GM18873 (cell line): ENCODE measurements around the gene DHRS3.
"Not testable (repeated sequence)": the region's sequence is repeated elsewhere in the genome, so short reads cannot be mapped to it uniquely, and the experiment has no call there.

ENCODE experiments used
- ATAC-seq: cut with Tn5 transposase; IDR thresholded peaks from one replicate; pipeline ENCODE4 v1.9.1; 2021; ENCODE audit warnings: mild to moderate bottlenecking, moderate library complexity, moderate number of reproducible peaks; ENCODE audit not compliant: unreplicated experiment, low FRiP score

The DHRS3 gene, protein sequence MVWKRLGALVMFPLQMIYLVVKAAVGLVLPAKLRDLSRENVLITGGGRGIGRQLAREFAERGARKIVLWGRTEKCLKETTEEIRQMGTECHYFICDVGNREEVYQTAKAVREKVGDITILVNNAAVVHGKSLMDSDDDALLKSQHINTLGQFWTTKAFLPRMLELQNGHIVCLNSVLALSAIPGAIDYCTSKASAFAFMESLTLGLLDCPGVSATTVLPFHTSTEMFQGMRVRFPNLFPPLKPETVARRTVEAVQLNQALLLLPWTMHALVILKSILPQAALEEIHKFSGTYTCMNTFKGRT

DNA sequence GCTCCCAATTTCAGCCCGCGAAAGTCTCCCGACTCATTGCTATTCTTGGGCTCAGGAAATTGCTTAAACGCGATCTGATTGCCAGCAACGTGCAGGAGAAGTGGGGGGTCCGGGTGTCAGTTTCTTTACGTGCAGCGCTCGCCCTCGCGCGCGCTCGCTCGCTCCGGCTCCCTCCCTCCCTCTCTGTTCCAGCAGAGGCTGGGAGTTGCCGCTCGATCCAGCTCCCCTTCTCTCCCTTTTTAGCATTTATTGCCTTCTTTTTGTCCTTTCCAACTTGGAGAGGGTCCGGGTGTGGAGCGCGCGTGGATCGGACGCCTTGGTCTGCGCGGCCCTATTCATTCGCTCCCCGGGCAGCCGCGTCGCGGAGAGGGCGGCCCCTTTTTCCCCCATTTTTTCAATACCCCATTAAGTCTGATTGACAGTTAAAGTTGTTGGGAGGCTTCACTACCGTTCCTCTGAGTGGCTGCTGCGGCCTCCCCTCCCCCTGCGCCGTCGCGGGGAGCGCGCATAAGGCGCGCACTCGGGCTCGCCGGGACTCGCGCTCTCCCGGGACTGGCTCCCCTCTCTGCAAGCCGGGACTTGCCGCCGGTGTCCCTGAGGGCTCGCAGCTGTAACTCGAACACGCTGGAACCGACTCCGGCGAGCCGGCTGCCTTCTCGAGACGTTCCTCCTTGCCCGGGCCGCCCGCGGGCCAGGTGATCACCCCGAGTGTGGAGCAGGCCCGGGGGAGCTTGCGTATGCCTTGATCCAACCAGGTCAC, at the start of gene DHRS3:
Gene DHRS3, minus strand, starts transcription at position 310 of the 760 bp plus-strand sequence. CDS start 862 bp downstream, outside the sequence.
- ATAC-seq = no peak

DNA sequence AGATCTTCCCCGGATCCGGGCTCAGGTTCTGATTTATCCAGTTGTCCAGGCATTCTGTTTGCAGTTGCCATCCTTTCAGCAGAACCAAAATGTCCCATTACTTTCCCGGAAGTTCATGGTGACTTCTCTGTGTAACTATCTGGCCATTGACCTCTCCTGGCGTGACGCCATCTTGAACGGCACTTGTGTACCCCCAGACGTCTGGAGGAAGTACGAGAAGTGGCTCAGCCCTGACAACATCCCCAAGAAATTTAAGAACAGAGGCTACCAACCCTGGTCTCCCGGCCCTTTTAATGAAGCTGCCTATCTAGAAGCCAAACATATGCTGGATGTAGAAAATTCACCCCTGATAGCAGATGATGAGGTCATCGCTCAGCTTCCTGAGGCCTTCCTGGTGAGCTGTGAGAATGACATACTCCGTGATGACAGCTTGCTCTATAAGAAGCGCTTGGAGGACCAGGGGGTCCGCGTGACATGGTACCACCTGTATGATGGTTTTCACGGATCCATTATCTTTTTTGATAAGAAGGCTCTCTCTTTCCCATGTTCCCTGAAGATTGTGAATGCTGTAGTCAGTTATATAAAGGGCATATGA, 48.2 kb upstream of the DHRS3 start:
- no peak for ATAC-seq

DNA sequence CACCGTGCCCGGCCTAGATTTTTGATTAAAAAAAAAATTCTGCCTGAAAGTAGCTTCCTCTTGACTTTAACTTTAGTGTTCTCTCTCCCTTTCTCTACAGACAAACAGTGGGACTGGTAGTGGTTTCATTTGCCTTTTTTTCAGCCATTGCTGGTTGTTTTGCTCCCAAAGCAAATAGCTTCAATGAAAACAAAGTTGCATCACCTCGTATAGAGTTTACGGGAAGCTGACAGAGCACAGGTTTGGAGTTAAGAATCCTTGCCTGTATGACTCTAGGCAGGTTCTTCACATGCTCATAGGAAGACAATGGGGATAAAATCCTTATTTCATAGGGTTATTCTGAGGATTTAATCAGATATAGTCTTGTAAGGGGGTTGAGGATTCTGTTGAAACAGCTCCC, 47.5 kb upstream of the DHRS3 start:
- ATAC-seq = no peak

DNA sequence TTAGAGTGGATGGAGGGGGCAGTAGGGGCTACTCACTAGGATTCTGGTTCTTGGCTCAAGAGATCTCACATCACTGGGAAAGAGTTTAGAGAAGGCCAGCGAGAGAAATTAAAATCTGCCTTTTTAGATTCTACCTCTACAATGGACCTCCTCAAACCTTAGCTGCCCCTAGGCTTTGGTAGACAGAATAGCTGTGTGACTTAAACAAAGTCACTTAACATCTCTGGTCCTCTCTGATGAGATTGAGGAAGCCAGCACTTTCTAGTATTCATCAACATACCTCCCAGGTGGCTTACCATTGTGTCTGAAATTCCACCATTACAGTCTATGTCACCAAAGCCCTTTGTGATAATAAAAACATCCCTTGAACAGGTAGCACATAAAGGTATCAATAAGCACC, 44.5 kb upstream of the DHRS3 start:
- no peak for ATAC-seq

DNA sequence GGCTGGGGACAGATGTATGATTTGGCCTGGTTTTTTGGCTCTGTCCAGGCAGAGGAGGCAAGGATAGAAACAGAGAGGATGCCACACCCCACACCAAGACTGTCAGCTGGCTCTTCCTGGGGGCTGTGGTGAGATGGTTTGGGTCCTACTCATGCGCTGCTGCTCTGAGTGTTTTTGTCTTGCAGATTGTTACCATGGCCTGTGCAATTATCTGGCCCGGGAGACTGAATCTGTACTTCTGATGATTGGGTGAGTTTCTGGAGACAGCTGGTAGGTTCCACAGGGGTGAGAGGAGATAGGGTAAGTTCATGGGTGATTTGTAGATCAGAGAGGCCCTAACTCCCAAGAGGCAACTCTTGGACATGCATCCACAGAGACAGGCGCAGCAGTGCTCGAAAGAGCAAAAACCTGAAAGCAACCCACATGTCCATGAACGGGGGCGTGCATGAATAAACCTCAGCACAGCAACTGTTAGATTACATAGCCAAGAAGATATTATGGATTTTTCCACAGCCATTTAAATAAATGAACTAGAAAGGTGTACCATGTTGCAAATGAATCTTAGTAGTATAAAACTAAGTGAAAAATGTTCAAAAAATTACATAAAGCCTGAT, 43.7 kb upstream of the DHRS3 start:
- ATAC-seq = no peak

DNA sequence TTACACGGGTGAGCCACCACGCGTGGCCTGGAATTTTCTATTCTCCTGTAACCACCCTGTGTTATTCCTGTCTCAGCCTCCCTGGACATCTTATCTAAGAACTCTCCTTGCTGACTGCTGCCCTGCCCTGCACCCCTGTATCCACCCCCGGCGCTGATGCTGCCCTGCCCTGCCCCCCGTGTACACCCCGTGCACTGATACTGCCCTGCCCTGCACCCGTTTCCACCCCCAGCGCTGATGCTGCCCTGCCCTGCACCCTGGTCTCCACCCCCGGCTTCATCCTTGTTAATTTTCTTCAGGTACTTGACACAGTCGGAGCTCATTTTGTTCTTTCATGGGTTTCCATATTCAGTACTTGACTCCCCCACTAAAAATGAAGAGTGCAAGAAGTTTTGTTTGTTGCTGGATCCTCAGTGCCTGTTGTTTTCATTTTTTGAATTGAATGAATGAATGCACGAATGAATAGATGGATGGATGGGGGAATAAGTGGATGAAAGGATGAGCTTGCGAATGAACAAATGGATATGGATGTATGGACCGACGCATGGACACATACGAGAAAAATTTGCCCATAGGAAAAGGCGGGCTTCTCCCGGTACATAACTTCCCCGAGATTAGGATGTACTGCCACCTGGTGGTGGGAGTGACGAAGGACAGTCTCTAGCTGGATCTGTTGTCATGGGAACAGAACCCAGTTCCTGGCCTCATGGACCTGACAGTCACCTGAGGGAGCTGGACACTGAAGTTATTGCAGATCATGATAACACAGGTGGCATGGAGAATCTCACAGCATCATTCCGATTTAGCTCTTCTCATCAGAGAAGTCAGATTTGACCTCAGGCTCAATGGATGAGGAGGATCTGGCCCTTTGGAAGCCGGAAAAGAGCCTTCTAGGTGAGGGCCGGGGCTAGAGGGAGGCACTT, 40.8 kb upstream of the DHRS3 start:
- no peak for ATAC-seq

DNA sequence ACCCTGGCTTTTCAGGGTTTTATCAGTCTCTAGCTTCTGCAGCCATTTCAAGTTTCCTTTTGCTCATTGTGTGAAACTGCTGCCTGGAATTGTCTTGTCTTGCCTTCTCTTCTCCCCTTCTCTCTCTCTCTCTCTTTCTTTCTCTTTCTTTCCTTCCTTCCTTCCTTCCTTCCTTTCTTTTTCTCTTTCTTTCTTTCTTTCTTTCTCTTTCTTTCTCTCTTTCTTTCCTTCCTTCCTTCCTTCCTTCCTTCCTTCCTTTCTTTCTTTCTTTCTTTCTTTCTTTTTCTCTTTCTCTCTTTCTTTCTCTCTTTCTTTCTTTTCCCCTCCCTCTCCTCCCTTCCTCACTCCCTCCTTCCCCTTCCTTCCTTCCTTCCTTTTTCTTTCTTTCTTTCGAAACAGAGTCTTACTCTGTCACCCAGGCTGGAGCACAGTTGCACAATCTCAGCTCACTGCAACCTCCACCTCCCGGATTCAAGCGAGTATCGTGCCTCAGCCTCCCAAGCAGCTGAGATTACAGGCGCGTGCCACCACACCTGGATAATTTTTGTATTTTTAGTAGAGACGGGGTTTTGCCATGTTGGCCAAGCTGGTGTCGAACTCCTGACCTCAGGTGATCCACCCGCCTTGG, 40.0 kb upstream of the DHRS3 start:
- not testable (repeated sequence) for ATAC-seq

DNA sequence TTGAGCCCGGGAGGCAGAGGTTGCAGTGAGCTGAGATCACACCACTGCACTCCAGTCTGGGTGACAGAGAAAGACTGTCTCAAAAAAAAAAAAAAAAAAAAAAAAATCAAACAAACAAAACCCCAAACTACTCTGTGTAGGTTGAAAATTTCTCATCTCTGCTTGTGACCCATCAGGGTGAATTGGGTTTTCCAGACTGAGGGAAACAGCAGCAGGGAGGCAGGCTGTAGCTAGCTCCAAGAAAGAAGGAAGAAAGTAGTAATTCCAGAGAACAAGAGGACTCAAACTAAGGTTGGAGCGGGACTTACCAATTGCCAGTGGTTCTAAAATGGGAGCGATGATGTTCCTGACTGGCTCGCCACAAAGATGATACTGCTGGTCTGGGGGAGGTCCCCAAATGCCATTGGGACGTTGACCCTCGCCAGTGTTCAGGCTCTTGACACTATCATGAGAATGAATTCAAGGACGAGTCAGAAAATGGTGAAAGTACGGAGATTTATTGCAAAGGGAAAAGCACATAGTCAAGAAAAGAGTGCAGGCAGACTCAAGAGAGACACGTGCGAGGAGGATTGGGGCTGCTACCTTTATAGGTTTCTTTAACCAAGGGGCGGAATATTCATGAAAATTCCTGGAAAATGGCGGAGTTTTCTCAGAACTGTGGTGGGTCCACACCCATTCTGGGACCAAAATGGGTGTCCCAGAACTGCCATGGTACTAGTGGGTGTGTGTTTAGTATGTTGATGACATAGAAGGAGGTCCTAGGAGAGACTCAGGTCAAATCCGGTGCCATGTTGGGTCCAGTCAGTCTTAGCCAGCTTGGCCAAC, 39.3 kb upstream of the DHRS3 start:
- no peak for ATAC-seq

DNA sequence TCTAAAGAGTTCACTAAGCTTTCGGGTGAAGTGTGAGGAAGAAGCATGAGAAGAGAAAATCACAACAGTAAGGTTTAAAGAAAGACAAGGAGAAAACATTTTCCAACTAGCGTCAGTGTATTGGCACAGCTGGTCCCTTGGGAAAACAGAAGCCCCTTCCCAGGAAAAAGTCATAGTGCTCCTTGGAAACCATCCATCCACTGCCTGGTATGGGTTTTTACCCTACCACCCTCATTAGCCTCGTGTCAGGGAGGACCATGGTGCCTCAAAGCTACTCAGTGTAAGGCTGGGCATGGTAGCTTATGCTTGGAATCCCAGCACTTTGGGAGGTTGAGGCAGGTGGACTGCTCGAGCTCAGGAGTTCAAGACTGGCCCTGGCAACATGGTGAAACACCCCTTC, 38.6 kb upstream of the DHRS3 start:
- ATAC-seq = no peak

DNA sequence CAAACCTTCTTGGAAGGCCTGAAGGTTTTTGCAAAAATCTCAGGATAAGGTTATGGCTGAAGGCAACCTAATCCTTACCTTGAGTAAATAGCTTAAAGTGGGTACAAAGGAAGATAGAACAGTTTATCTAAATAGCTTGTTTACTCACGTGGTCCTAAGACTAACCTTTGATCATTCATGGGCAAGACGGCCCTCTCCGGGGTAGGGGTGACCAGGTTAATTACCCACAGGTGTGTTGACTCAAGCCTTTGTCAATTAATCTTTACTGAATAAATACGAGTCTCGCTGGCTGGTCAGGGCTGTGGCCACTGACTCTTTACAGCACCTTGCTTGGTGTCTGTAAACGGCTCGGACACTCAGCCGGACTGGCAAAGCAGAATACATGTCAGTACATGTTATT, 36.6 kb upstream of the DHRS3 start:
- no peak for ATAC-seq

DNA sequence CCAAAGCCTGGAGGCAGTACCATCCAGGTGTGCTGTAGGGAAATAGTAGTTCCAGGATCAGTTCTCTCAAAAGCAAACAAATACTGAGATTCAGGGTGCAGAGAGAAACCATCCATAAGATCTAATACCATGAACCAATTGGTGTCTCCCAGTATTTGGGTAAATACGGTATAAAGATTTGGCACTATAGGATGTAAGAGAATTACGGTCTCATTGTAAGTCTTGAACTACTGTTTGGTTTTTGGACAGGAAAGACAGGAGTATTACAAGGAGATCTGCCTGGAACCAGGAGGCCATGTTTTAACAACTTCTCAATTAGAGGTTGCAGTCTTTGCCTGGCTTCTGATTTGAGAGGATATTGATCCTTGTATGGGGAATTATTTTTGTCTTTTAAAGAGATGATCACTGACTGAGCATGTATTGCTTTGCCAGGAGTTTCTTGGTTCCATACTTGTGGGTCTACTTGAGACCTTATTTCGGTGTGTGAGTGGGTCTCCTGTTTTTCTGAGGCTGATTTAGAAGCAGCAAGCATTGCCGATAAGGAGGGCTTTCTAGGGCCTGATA, 36.1 kb upstream of the DHRS3 start:
- no peak for ATAC-seq

DNA sequence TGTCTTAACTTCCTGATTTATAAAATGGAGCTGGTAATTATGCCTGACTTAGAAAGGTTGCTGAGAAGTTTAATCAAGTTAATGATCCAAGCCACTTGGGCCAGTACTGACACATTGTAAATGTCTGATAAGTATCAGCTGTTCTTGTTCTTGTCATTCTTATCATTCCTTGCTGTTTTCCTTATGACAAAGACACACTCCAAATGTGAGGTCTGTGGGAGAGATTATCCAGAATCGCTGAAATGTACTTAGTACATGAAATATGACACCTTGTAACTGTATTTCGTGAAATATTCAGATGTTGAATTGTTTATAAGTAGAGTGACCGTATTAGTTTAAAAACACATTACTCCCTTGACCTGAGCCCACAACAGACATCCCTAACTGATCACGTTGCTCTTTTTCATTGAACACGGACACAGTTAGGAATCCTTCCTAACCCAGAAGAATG, 32.0 kb upstream of the DHRS3 start:
- ATAC-seq = no peak

DNA sequence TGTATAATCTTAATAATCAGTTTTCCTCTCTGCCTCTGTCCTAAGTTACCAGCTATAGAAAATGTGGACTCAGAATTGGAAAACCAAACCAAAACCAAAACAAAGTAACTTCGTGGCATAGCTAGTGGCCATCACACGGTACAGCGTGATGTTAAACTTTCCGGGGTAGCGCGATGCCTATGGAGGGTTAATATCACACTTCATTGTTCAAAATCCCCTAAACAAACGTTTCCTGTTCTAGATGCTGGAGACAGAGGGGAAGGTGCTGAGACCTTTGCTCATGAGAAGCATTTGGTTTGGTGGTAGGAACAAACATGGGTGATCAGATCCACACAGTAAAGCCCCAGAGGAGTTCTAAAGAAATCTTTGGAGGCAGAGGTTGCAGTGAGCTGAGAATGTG, 30.7 kb upstream of the DHRS3 start:
- ATAC-seq = no peak

DNA sequence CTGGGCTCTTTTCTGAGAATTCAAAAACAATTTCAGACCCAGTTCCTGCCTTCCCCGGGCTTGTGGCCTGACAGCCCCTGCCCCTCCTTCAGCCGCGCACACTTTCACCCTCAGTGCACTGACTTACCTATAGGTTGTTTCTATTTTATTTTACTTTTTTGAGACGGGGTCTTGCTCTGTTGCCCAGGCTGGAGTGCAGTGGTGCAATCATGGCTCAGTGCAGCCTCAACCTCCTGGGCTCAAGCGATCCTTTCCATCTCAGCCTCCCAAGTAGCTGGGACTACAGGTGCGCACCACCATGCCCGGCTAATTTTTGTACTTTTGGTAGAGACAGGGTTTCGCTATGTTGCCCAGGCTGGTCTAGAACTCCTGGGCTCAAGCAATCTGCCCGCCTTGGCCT, 27.4 kb upstream of the DHRS3 start:
- not testable (repeated sequence) for ATAC-seq

DNA sequence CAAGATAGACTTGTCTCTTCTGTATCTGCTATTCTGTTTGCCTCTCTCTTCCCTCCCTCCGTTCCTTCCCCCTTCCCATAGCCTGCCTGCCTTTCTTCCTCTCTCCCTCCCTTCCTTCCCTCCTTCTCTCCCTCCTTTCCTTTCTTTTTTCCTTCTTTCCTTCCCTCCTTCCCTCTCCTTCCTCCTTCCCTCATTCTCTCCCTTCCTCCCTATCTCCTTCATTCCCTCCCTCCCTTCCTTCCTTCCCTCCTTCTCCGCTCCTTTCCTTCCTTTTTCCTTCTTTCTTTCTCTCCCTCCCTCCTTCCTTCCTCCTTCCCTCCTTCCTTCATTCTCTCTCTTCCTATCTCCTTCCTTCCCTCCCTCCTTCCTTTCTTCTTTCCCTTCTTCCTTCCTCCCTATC, 26.8 kb upstream of the DHRS3 start:
- ATAC-seq = no peak

DNA sequence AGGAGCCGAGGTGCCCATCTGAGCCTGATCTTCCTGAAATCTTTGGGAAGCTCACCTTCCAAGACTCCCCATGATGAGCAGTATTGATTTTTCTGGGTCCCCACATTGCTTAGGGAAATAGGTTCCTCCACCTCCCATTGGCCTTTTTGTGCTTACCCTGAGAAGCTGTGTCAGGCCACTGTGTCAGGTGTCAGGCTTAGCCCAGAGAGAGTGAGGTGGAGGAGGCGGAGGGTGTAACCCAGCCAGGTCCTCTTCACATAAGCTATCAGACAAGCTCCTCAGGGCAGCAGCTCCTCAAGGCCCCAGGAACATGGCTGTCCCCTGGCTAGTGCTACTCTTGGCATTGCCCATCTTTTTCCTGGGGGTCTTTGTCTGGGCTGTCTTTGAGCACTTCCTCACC, 26.2 kb upstream of the DHRS3 start:
- no peak for ATAC-seq

DNA sequence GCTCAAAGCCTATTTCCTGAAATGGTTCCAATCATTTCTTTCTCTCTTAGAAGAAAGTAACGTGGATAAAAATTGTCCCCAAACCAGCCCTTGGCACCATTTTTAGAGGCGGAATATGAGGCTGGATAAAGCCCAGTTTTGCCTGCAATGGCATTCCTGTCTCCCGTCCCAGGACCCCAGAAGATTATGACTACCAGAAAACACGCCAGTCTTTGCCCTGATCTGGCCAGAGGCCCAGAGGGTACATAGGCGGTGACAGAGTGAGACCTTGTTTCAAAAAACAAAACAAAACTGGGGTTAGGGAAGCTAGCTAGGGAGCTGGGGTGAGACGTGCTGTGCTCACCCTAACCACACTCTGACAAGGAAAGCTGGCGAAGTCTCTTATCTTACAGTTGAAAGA, 25.8 kb upstream of the DHRS3 start, which contains the start of gene AADACL4:
Gene AADACL4, plus strand, starts transcription at position 301 of the 400 bp plus-strand sequence. CDS start 462 bp downstream, outside the sequence.
- ATAC-seq = no peak

DNA sequence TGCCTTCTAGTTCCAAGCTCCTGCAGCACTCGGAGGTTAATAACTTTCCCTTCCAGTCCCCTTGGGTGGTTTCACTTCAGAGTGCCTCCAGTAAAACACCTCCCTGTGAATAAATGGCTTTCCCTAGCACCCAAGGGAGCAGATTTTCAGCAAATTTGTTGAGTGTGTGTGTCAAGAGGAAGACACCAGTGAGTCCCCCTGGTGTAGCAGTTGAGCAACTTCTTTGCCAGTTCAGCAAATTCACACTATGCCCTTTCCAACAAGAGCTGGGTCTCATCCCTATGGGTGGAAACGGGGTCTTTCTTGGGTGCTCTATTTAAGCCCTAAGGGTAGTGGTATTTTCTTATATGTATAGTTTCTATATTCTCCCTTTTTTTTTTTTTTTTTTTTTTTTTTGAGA, 25.1 kb upstream of the DHRS3 start:
- no peak for ATAC-seq

DNA sequence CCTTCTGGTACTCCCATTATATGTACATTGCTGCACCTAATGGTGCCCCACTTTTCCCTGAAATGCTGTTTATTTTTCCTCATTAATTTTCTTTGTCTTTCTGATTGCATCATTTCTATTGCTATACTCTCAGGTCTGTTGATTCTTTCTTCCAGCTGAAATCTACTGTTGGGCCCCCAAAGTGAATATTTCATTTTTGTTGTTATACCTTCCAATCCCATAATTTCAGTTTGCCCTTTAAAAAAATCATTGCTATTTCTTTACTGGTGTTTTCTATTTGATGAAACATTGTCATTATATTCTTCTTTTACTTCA, 22.9 kb upstream of the DHRS3 start:
- no peak for ATAC-seq
